H1 (cell line): ENCODE data around the gene PRDX2. TPM values are rescaled to one million over a fixed set of nuclear protein-coding genes. Genes with fewer than 3 reads are reported as not detected.

ENCODE experiments used
- CTCF ChIA-PET: fragments of 300-600 bp; sonication (Branson Sonifier 250); formaldehyde crosslinking; loops from one replicate; lab custom pipeline; 2021; ENCODE audit not compliant: partially characterized antibody; lab: Charles Lee
- POLR2A ChIA-PET: fragments of 300-600 bp; sonication (Branson Sonifier 250); formaldehyde crosslinking; loops from one replicate; lab custom pipeline; 2021; ENCODE audit warnings: inconsistent platforms; ENCODE audit not compliant: partially characterized antibody; lab: Charles Lee
- DNase-seq, 2 experiments: peaks; one replicate each; pipeline versions ENCODE4 v3.0.0 to v3.0.0-alpha.2; 2010 to 2022; ENCODE audit warnings: low spot score in 2 of 2, low read depth in 1 of 2, mixed read lengths in 1 of 2
- FAIRE-seq: peaks from 2 replicates; lab custom pipeline; 2011; peaks lifted over from hg19 to GRCh38; lab: Jason Lieb, UNC
- H2AFZ ChIP-seq: 2 replicates; pipeline ENCODE4 v1.8.1; 2012; ENCODE audit warnings: low read length, inconsistent platforms
- H2AK5ac ChIP-seq: 2 replicates; pipeline ENCODE4 v1.6.1; 2013; ENCODE audit warnings: low read depth, low read length
- H2BK120ac ChIP-seq: replicated peaks from 2 replicates; pipeline ENCODE3; 2013; ENCODE audit warnings: low read depth, low read length, inconsistent platforms
- H2BK12ac ChIP-seq: 2 replicates; pipeline ENCODE4 v1.6.1; 2013; ENCODE audit warnings: low read depth, low read length
- H2BK15ac ChIP-seq: 2 replicates; pipeline ENCODE4 v1.6.1; 2013; ENCODE audit warnings: low read length
- H2BK20ac ChIP-seq: 2 replicates; pipeline ENCODE4 v1.6.1; 2013; ENCODE audit warnings: low read length
- H2BK5ac ChIP-seq: 2 replicates; pipeline ENCODE4 v1.6.1; 2013; ENCODE audit warnings: low read depth, low read length
- H3K14ac ChIP-seq: 2 replicates; pipeline ENCODE4 v1.6.1; 2013; ENCODE audit warnings: inconsistent platforms; ENCODE audit not compliant: insufficient read length
- H3K18ac ChIP-seq: 2 replicates; pipeline ENCODE4 v1.6.1; 2013; ENCODE audit warnings: low read length; ENCODE audit errors: extremely low read depth
- H3K23ac ChIP-seq: 2 replicates; pipeline ENCODE4 v1.6.1; 2013; ENCODE audit warnings: inconsistent platforms; ENCODE audit not compliant: insufficient read length
- H3K23me2 ChIP-seq: 2 replicates; pipeline ENCODE4 v1.6.1; 2013; ENCODE audit warnings: low read depth, low read length
- H3K27ac ChIP-seq: 2 replicates; pipeline ENCODE4 v1.6.1; 2011; ENCODE audit warnings: low read depth, low read length, inconsistent platforms
- H3K27me3 ChIP-seq, 4 experiments: replicated peaks in 1 of 4; 1 replicate in 1 of 4; 2 replicates in 3 of 4; pipeline versions ENCODE4 v1.6.1 to v1.8.1; 2011 to 2013; ENCODE audit warnings: low read length in 3 of 4, mild to moderate bottlenecking in 3 of 4, inconsistent platforms in 2 of 4, mixed read lengths in 2 of 4, moderate library complexity in 1 of 4; ENCODE audit not compliant: control insufficient read depth in 3 of 4, insufficient read depth in 3 of 4; ENCODE audit errors: extremely low read depth in 1 of 4
- H3K36me3 ChIP-seq, 4 experiments: 2 replicates each; pipeline versions ENCODE4 v1.6.1 to v1.8.1; 2011 to 2013; ENCODE audit warnings: mild to moderate bottlenecking in 4 of 4, low read length in 3 of 4, moderate library complexity in 2 of 4, control low read depth in 1 of 4, inconsistent platforms in 1 of 4; ENCODE audit not compliant: insufficient read depth in 4 of 4, control insufficient read depth in 2 of 4
- H3K4ac ChIP-seq: replicated peaks from 2 replicates; pipeline ENCODE3; 2013; ENCODE audit warnings: low read length, low read depth, mixed read lengths, inconsistent platforms; ENCODE audit not compliant: insufficient read length
- H3K4me1 ChIP-seq, 4 experiments: replicated peaks in 1 of 4; 1 replicate in 1 of 4; 2 replicates in 3 of 4; pipeline versions ENCODE4 v1.6.1 to v1.8.1; 2011 to 2013; ENCODE audit warnings: low read length in 3 of 4, inconsistent platforms in 2 of 4, mixed read lengths in 1 of 4; ENCODE audit not compliant: insufficient read depth in 4 of 4, control insufficient read depth in 3 of 4
- H3K4me2 ChIP-seq, 2 experiments: 2 replicates each; pipeline versions ENCODE4 v1.6.1 to v1.8.1; 2011 to 2013; ENCODE audit warnings: low read depth in 2 of 2, low read length in 2 of 2, control low read depth in 1 of 2, inconsistent platforms in 1 of 2, mild to moderate bottlenecking in 1 of 2; ENCODE audit not compliant: insufficient read depth in 1 of 2
- H3K4me3 ChIP-seq, 4 experiments: fragments of 200-600, 300-600 bp in 1 of 4; sonication (generic), shearing (Covaris generic), sonication (Bioruptor Twin) in 1 of 4; 2 replicates each; pipeline versions ENCODE4 v1.5.1 to v1.8.1; 2011 to 2016; ENCODE audit warnings: low read length in 4 of 4, low read depth in 3 of 4, control low read depth in 2 of 4, inconsistent platforms in 2 of 4, mild to moderate bottlenecking in 2 of 4, mixed read lengths in 1 of 4, moderate library complexity in 1 of 4; ENCODE audit not compliant: insufficient read depth in 2 of 4; ENCODE audit errors: extremely low read depth in 1 of 4
- H3K56ac ChIP-seq: replicated peaks from 2 replicates; pipeline ENCODE3; 2013; ENCODE audit warnings: low read depth, mild to moderate bottlenecking, mixed read lengths, low read length, inconsistent platforms; ENCODE audit not compliant: insufficient read length
- H3K79me1 ChIP-seq: 2 replicates; pipeline ENCODE4 v1.6.1; 2013; ENCODE audit warnings: low read depth, low read length, control low read depth
- H3K79me2 ChIP-seq, 2 experiments: 2 replicates each; pipeline versions ENCODE4 v1.6.1 to v1.8.1; 2012 to 2013; ENCODE audit warnings: low read length in 2 of 2, mild to moderate bottlenecking in 2 of 2, inconsistent platforms in 1 of 2; ENCODE audit not compliant: insufficient read depth in 2 of 2, control insufficient read depth in 1 of 2
- H3K9ac ChIP-seq, 4 experiments: replicated peaks in 1 of 4; 1 replicate in 1 of 4; 2 replicates in 3 of 4; pipeline versions ENCODE4 v1.6.1 to v1.8.1; 2011 to 2013; ENCODE audit warnings: low read depth in 3 of 4, low read length in 3 of 4, control low read depth in 2 of 4, mild to moderate bottlenecking in 2 of 4, moderate library complexity in 2 of 4, inconsistent platforms in 1 of 4; ENCODE audit errors: extremely low read depth in 1 of 4
- H3K9me3 ChIP-seq, 2 experiments: 2 replicates each; pipeline versions ENCODE4 v1.6.1 to v1.8.1; 2012 to 2013; ENCODE audit warnings: mild to moderate bottlenecking in 2 of 2, moderate library complexity in 2 of 2, control low read depth in 1 of 2, inconsistent platforms in 1 of 2, low read depth in 1 of 2, low read length in 1 of 2, mixed read lengths in 1 of 2; ENCODE audit not compliant: insufficient read depth in 2 of 2
- H4K20me1 ChIP-seq, 2 experiments: replicated peaks in 1 of 2; 2 replicates each; pipeline versions ENCODE3 to v1.8.1; 2011 to 2013; ENCODE audit warnings: inconsistent platforms in 2 of 2, low read length in 2 of 2, mild to moderate bottlenecking in 1 of 2; ENCODE audit not compliant: insufficient read depth in 2 of 2, control insufficient read depth in 1 of 2
- H4K5ac ChIP-seq: 2 replicates; pipeline ENCODE4 v1.6.1; 2013; ENCODE audit warnings: low read length, low read depth, mixed read lengths, inconsistent platforms; ENCODE audit not compliant: insufficient read length
- H4K8ac ChIP-seq: 2 replicates; pipeline ENCODE4 v1.8.0; 2013; ENCODE audit warnings: mild to moderate bottlenecking, moderate library complexity, low read length, inconsistent platforms; ENCODE audit not compliant: insufficient read depth; ENCODE audit errors: extremely low read depth
- H4K91ac ChIP-seq: replicated peaks from 2 replicates; pipeline ENCODE3; 2013; ENCODE audit warnings: low read length, mixed read lengths, inconsistent platforms; ENCODE audit not compliant: insufficient read length
- HDAC2 ChIP-seq, 2 experiments: fragments of 300-600 bp in 1 of 2; sonication (generic) in 1 of 2; IDR thresholded peaks; 2 replicates each; pipeline ENCODE4 v1.6.1; 2011 to 2012; ENCODE audit warnings: low read depth in 2 of 2, low read length in 2 of 2, mild to moderate bottlenecking in 2 of 2, moderate library complexity in 2 of 2, borderline replicate concordance in 1 of 2, inconsistent platforms in 1 of 2
- TAF1 ChIP-seq: IDR thresholded peaks from 2 replicates; pipeline ENCODE4 v1.6.1; 2011; ENCODE audit warnings: mild to moderate bottlenecking, low read depth, low read length
- WGBS, 2 experiments: shearing (Covaris generic) in 1 of 2; methylation state at CpG; one replicate each; pipeline versions ENCODE4 v1.1.6 to v1.1.7; 2013 to 2015; ENCODE audit warnings: low lambda C conversion rate in 2 of 2, mixed read lengths in 2 of 2, inconsistent platforms in 1 of 2, low coverage in 1 of 2, missing lambda C conversion rate in 1 of 2; ENCODE audit not compliant: insufficient replicate concordance in 2 of 2, insufficient coverage in 1 of 2, insufficient read length in 1 of 2; ENCODE audit errors: extremely low coverage in 1 of 2, missing lambda C conversion rate in 1 of 2; 5-methylcytosine and 5-hydroxymethylcytosine counted together
- polyA plus RNA-seq, 7 experiments: library from polyadenylated mRNA; depleted of rRNA in 3 of 7; stranded (reverse) in 5 of 7; unstranded in 2 of 7; fragments of >200 nt in 5 of 7; fragments of 200-250 nt in 2 of 7; gene quantifications; 1 replicate in 5 of 7; 2 replicates in 1 of 7; 4 replicates in 1 of 7; pipeline versions ENCODE4 v1.2.1 to v1.2.3, GENCODE V29; 2011 to 2013; ENCODE audit warnings: missing spikeins in 2 of 7, mixed read lengths in 2 of 7
- total RNA-seq: library from RNA; stranded (reverse); fragmentation: NEBNext Ultra II Directional; extraction: Animal tissue kit (Norgen Biotek cat#: 25700); gene quantifications from 2 replicates; pipeline ENCODE4 v1.2.1, GENCODE V29; 2021

Gene PRDX2
- total and polyA plus RNA-seq, 2 of the 8 experiments (the other 6 are each of a cell fraction or from before 2014, with no cell fraction given): 380 to 748 TPM

GRCh38 chr19:12766051-12766521 is 35.5 kb downstream of the PRDX2 start:
- Histone ChIP-seq H3K4me1 (peaks cover 0 to 8% (median 4%) of the 10 kb centered on the region in 4 experiments; a peak in 6 of 7 replicates), H4K5ac (no peak overlapping the region), H3K23ac (no peak overlapping the region), H3K4ac (no peak overlapping the region), H2AFZ (no peak overlapping the region), H3K56ac (no peak overlapping the region), H4K20me1 (peaks cover 1 to 2% of the 10 kb centered on the region in 2 experiments), H2BK15ac (no peak overlapping the region), H2AK5ac (no peak overlapping the region), H3K36me3 (peaks cover 7 to 49% (median 29%) of the 10 kb centered on the region in 4 experiments), H3K14ac (no peak overlapping the region), H3K18ac (no peak overlapping the region), H3K4me3 (no peak overlapping the region), H3K79me1 (no peaks in the 10 kb centered on the region), H2BK12ac (no peak overlapping the region), H3K27me3 (no peaks in the 10 kb centered on the region), H3K79me2 (no peaks in the 10 kb centered on the region), H4K8ac (no peak overlapping the region), H3K9me3 (no peaks in the 10 kb centered on the region), H4K91ac (no peak overlapping the region), H3K9ac (no peak overlapping the region), H3K27ac (no peak overlapping the region), H2BK20ac (no peak overlapping the region), H2BK5ac (no peak overlapping the region), H2BK120ac (no peak overlapping the region), H3K4me2 (no peak overlapping the region), H3K23me2 (no peaks in the 10 kb centered on the region)
- no peak for FAIRE-seq
- DNase-seq: peak in 1 of 2 experiments; percentile 61
- CTCF ChIA-PET: interaction anchor here (0.7 to 17.5 kb wide), 7 partner anchors 8 to 35 kb away, joined by 3 to 288 read pairs (median 14); partner anchors contain the start of genes BEST2, HOOK2, JUNB and PRDX2
- TF ChIP-seq TAF1: peak; percentile 14; the same call in 1 of the 2 replicates
- no peak for TF ChIP-seq HDAC2 (IDR thresholded peaks at IDR 0.05; ENCODE audit: borderline replicate concordance in 1 of 2, low read depth in 2 of 2, low read length in 2 of 2)
- 74% methylated on average over 29 of the region's 30 CpGs; no CpG with 5 or more reads in 1 of the 2 experiments for WGBS, 2 experiments
- POLR2A ChIA-PET: interaction anchor here (0.7 to 9.2 kb wide), 9 partner anchors 8 to 69 kb away, joined by 3 to 70 read pairs (median 4); partner anchors contain the start of genes BEST2, FBXW9, GET3 and TRIR
